ENCODE data around the gene AKT3.

AKT3 gene

GRCh38 chr1:243513726-243514491, 336.1 kb downstream of the AKT3 start:
- no peak for DNase-seq (ENCODE audit: low read depth in 2 of 2, low spot score in 1 of 2)

GRCh38 chr1:243510928-243511327, 339.1 kb downstream of the AKT3 start:
- DNase-seq (ENCODE audit: low read depth in 2 of 2, low spot score in 1 of 2) = no peak

- DNase-seq (ENCODE audit: low read depth in 2 of 2, low spot score in 1 of 2) = no peak
Measured at GRCh38 chr1:243508943-243509342, 341.1 kb downstream of the AKT3 start.

GRCh38 chr1:243508303-243508713, 341.7 kb downstream of the AKT3 start:
- DNase-seq (ENCODE audit: low read depth in 2 of 2, low spot score in 1 of 2) = no peak

- no peak for DNase-seq (ENCODE audit: low read depth in 2 of 2, low spot score in 1 of 2)
Measured at GRCh38 chr1:243507672-243508302, 342.3 kb downstream of the AKT3 start.

GRCh38 chr1:243507001-243507671, 342.9 kb downstream of the AKT3 start:
- no peak for DNase-seq (ENCODE audit: low read depth in 2 of 2, low spot score in 1 of 2)

GRCh38 chr1:243505986-243506689, 343.9 kb downstream of the AKT3 start:
- DNase-seq (ENCODE audit: low read depth in 2 of 2, low spot score in 1 of 2) = no peak

GRCh38 chr1:243503155-243503554, 346.9 kb downstream of the AKT3 start:
- no peak for DNase-seq (ENCODE audit: low read depth in 2 of 2, low spot score in 1 of 2)

GRCh38 chr1:243501002-243501401, 349.0 kb downstream of the AKT3 start:
- DNase-seq (ENCODE audit: low read depth in 2 of 2, low spot score in 1 of 2) = no peak

- DNase-seq (ENCODE audit: low read depth in 2 of 2, low spot score in 1 of 2) = no peak
Measured at GRCh38 chr1:243500512-243500911, 349.5 kb downstream of the AKT3 start.

GRCh38 chr1:243499711-243500110, 350.3 kb downstream of the AKT3 start:
- DNase-seq (ENCODE audit: low read depth in 2 of 2, low spot score in 1 of 2) = no peak

GRCh38 chr1:243499248-243499647, 350.8 kb downstream of the AKT3 start:
- DNase-seq (ENCODE audit: low read depth in 2 of 2, low spot score in 1 of 2) = no peak

GRCh38 chr1:243497939-243498681, 351.9 kb downstream of the AKT3 start:
- no peak for DNase-seq (ENCODE audit: low read depth in 2 of 2, low spot score in 1 of 2)

GRCh38 chr1:243496806-243497205, 353.2 kb downstream of the AKT3 start:
- DNase-seq (ENCODE audit: low read depth in 2 of 2, low spot score in 1 of 2) = no peak

- DNase-seq (ENCODE audit: low read depth in 2 of 2, low spot score in 1 of 2) = no peak
Measured at GRCh38 chr1:243496187-243496646, 353.8 kb downstream of the AKT3 start.

GRCh38 chr1:243495442-243496186, 354.4 kb downstream of the AKT3 start:
- DNase-seq (ENCODE audit: low read depth in 2 of 2, low spot score in 1 of 2) = no peak

- no peak for DNase-seq (ENCODE audit: low read depth in 2 of 2, low spot score in 1 of 2)
Measured at GRCh38 chr1:243494741-243495431, 355.2 kb downstream of the AKT3 start.

- no peak for DNase-seq (ENCODE audit: low read depth in 2 of 2, low spot score in 1 of 2)
Measured at GRCh38 chr1:243493156-243494129, 356.6 kb downstream of the AKT3 start.

All from stimulated activated CD8-positive, alpha-beta memory T cell treated with anti-CD3 and anti-CD28 coated beads, Interleukin-4, amount 100 ng/mL, for 4 hours (primary cell).